GM12878 (cell line): Measurements from ENCODE around the gene FOXO3.

Source experiments
- CREB1 ChIP-seq: IDR thresholded peaks from 2 replicates; pipeline ENCODE4 v1.6.1; 2012; ENCODE audit warnings: low read depth, mild to moderate bottlenecking, inconsistent platforms
- DPF2 ChIP-seq: fragments of 450-650 bp; IDR thresholded peaks from 2 replicates; pipeline ENCODE4 v1.6.1; 2017; ENCODE audit warnings: mild to moderate bottlenecking

GRCh38 chr6:108693430-108694154 is 132.9 kb downstream of the FOXO3 start:
- TF ChIP-seq DPF2, result no peak
- TF ChIP-seq CREB1, result no peak
